Measurements from ENCODE around the gene USP32. TPM values are rescaled to one million over a fixed set of nuclear protein-coding genes. Genes with fewer than 3 reads are reported as not detected.
A peak's percentile ranks its signal among the peaks of the same experiment; 100 is the strongest.
"Not testable (repeated sequence)": the region's sequence is repeated elsewhere in the genome, so short reads cannot be mapped to it uniquely, and the experiment has no call there.

USP32 gene
- total RNA-seq, 1 donor: 59.1 TPM

GRCh38 chr17:60391471-60392041 lies 377 bp downstream of the USP32 start:
- TF ChIP-seq CTCF (IDR thresholded peaks at IDR 0.05; ENCODE audit: insufficient read depth, low read length): no peak
- peak overlapping the region; percentile 97 for H3K4me3 ChIP-seq (ENCODE audit: low read depth, low read length)
- no peak for DNase-seq (ENCODE audit: low read depth)

DNA sequence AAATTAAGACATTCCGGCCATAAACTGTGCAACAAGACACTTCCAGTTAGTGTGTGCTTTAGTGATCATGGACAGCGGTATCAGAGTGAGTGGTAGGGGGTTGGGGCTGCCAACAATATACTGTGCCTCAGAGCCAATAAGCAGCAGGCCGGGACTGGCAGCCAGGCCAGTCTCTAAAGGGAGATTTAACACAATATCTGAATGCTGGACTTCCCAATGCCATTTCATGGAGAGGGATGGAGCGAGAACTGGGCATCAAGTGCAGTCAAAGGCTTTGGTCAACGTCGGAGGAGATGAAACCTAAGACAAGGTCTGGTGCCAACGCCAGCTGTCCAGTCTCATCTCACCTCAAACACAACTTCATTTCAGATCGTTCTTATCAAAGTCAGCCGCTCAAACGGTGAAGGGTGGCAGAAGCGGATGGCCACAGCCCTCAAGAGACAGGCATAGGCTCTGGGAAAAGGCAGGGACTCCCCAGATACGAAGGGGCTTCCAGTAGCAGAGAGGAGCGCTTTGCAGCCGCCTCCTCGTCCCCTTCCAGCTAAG lies 935 bp downstream of the USP32 start:
- H3K4me3 ChIP-seq (ENCODE audit: low read depth, low read length): peak overlapping the region; percentile 97
- TF ChIP-seq CTCF (IDR thresholded peaks at IDR 0.05; ENCODE audit: insufficient read depth, low read length): no peak
- DNase-seq (ENCODE audit: low read depth): peak; percentile 54

DNA sequence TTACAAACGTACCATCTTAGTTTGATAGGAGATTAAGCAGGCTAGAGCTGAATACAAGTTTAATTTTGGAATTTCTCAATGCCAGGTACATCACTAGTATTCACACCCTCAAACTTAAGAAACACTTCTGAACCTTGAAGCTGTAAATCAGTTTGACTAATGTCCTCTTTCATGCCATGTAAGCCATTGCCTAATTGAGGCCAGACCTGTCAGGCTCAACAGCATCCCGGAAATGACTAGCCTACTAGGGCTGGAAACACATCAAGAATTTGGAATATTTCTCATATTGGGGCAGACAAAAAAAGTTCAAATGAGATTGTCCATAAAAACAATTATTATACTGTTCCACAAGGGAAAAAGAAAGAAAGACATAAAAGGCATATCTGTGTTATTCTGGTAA lies 1.7 kb downstream of the USP32 start:
- DNase-seq (ENCODE audit: low read depth): peak; percentile 85
- peak overlapping the region; percentile 97 for H3K4me3 ChIP-seq (ENCODE audit: low read depth, low read length)
- no peak for TF ChIP-seq CTCF (IDR thresholded peaks at IDR 0.05; ENCODE audit: insufficient read depth, low read length)

DNA sequence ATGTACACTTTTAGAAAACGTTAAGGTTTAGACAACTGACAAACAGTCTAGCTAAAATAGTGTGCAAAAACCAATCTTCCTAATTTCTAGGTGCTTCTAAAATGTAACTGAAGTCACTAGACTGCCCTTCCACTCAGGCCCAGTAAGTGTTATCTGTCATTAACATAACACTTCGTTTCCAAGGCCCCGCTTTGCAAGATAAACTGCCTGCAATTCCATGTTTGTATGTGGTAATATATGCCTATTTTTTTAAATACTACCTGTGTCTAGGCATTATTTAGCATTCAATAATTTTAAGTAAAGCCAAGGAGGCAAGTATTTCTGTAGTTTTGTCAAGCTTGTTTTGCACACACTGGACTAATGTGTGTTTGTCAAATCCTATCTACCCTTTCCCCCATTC lies 3.2 kb downstream of the USP32 start:
- DNase-seq (ENCODE audit: low read depth): no peak
- peak overlapping the region; percentile 3 for H3K4me3 ChIP-seq (ENCODE audit: low read depth, low read length)
- no peak for TF ChIP-seq CTCF (IDR thresholded peaks at IDR 0.05; ENCODE audit: insufficient read depth, low read length)

- no peak for TF ChIP-seq CTCF (IDR thresholded peaks at IDR 0.05; ENCODE audit: insufficient read depth, low read length)
- no peak overlapping the region for H3K4me3 ChIP-seq (ENCODE audit: low read depth, low read length)
- no peak for DNase-seq (ENCODE audit: low read depth)
Measured at GRCh38 chr17:60387666-60388065, 4.3 kb downstream of the USP32 start.

DNA sequence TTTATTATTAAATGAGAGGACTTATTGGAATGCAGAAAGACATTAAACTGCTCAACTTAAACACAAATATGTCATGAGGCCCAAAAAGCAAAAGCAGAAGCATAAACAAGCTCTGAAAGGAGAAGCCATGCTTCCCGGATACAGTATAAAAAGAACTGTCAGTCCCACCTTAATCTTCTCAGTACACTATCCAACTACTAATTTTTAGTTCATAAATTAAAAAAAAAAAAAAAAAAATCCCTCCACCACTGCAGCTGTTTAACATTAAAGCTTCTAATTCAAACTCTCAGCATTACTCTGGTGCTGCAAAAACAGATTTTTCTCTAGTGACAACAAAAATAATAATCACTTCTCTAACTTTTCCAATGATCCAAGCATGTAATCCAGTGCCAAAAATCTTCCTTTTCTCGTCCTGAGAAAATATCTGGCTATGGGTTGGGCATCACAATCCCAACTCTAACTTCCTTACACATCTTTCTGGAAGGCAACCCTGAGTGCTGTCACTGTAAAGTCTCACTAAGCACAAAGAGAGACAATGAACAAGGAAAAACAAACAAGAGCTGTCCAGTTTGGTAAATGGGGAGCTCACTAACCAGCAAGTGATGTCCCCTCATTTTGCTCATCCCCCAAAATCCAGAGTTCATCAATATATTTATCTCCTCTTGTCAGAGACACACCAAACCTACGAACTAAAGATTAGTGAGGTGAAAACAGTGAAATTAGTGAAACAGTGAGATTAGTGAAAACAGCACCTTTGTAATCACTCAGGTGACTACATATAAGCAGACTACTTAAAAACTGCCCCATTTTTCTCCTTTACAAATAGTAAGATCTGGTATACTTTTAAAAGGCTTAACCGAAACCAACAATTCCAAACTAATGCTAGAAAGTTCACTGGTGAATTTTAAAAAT lies 5.5 kb downstream of the USP32 start:
- no peak overlapping the region for H3K4me3 ChIP-seq (ENCODE audit: low read depth, low read length)
- TF ChIP-seq CTCF (IDR thresholded peaks at IDR 0.05; ENCODE audit: insufficient read depth, low read length): no peak
- no peak for DNase-seq (ENCODE audit: low read depth)

GRCh38 chr17:60384921-60385320 lies 7.0 kb downstream of the USP32 start:
- DNase-seq (ENCODE audit: low read depth); H3K4me3 ChIP-seq (ENCODE audit: low read depth, low read length): not testable (repeated sequence)
